Endodermal cell (in vitro differentiated cells): ENCODE measurements around the gene TBC1D16. TPM values are rescaled to one million over a fixed set of nuclear protein-coding genes. Genes with fewer than 3 reads are reported as not detected.

Source experiments
- DNase-seq: peaks from one replicate; pipeline ENCODE4 v3.0.0-alpha.2; 2017
- H3K27ac ChIP-seq: 2 replicates; pipeline ENCODE4 v1.5.1; 2013; ENCODE audit warnings: mild to moderate bottlenecking, low read depth, low read length, moderate library complexity
- H3K27me3 ChIP-seq: 2 replicates; pipeline ENCODE4 v1.6.1; 2013; ENCODE audit warnings: mild to moderate bottlenecking, low read length, moderate library complexity; ENCODE audit not compliant: insufficient read depth, control insufficient read depth, poor library complexity, severe bottlenecking
- H3K36me3 ChIP-seq: 2 replicates; pipeline ENCODE4 v1.7.0; 2013; ENCODE audit warnings: mild to moderate bottlenecking, low read length, moderate library complexity; ENCODE audit not compliant: control insufficient read depth, insufficient read depth
- H3K4me1 ChIP-seq: one replicate; pipeline ENCODE4 v1.7.0; 2013; ENCODE audit warnings: low read length; ENCODE audit not compliant: control insufficient read depth, insufficient read depth
- H3K4me3 ChIP-seq: 2 replicates; pipeline ENCODE4 v1.5.1; 2013; ENCODE audit warnings: mild to moderate bottlenecking, low read length, moderate library complexity
- H3K9ac ChIP-seq: 2 replicates; pipeline ENCODE4 v1.6.1; 2013; ENCODE audit warnings: mild to moderate bottlenecking, low read length, moderate library complexity; ENCODE audit not compliant: poor library complexity, severe bottlenecking; ENCODE audit errors: extremely low read depth
- H3K9me3 ChIP-seq: 2 replicates; pipeline ENCODE4 v1.6.1; 2013; ENCODE audit warnings: mild to moderate bottlenecking, low read length, moderate library complexity; ENCODE audit not compliant: control insufficient read depth
- H3K27ac Mint-ChIP-seq: 2 replicates; pipeline ENCODE4 v1.8.0; 2020; ENCODE audit warnings: mixed read lengths
- H3K27me3 Mint-ChIP-seq: 2 replicates; pipeline ENCODE4 v1.8.0; 2021; ENCODE audit warnings: mild to moderate bottlenecking, mixed read lengths; ENCODE audit not compliant: insufficient read depth
- H3K36me3 Mint-ChIP-seq: 2 replicates; pipeline ENCODE4 v1.8.0; 2020; ENCODE audit warnings: low read depth, mixed read lengths
- H3K4me1 Mint-ChIP-seq: 2 replicates; pipeline ENCODE4 v1.8.0; 2020; ENCODE audit warnings: mixed read lengths
- H3K4me3 Mint-ChIP-seq: 2 replicates; pipeline ENCODE4 v1.8.0; 2020; ENCODE audit warnings: mild to moderate bottlenecking, moderate library complexity, mixed read lengths
- H3K9me3 Mint-ChIP-seq: 2 replicates; pipeline ENCODE4 v1.8.0; 2020; ENCODE audit warnings: mild to moderate bottlenecking, mixed read lengths
- CTCF ChIP-seq: fragments of 200-600 bp; sonication (generic); conservative IDR thresholded peaks from 2 replicates; pipeline ENCODE4 v1.5.0; 2021; ENCODE audit warnings: antibody characterized with exemption, mild to moderate bottlenecking
- WGBS, 2 experiments: methylation state at CpG; one replicate each; pipeline versions ENCODE4 v1.1.5 to v1.1.7; 2013; ENCODE audit warnings: missing lambda C conversion rate in 2 of 2, mixed read lengths in 1 of 2; ENCODE audit not compliant: insufficient coverage in 1 of 2, insufficient read length in 1 of 2; 5-methylcytosine and 5-hydroxymethylcytosine counted together
- total RNA-seq, 2 donors: library from RNA; stranded (reverse); fragmentation: NEBNext Ultra II Directional in 1 of 2; extraction: Animal tissue kit (Norgen Biotek cat#: 25700) in 1 of 2; gene quantifications; 2 replicates in 1 of 2; 3 replicates in 1 of 2; pipeline ENCODE4 v1.2.1, GENCODE V29; 2021

Gene TBC1D16
- total RNA-seq, 2 donors from 2014 or later: 88.2 to 116 TPM

DNA sequence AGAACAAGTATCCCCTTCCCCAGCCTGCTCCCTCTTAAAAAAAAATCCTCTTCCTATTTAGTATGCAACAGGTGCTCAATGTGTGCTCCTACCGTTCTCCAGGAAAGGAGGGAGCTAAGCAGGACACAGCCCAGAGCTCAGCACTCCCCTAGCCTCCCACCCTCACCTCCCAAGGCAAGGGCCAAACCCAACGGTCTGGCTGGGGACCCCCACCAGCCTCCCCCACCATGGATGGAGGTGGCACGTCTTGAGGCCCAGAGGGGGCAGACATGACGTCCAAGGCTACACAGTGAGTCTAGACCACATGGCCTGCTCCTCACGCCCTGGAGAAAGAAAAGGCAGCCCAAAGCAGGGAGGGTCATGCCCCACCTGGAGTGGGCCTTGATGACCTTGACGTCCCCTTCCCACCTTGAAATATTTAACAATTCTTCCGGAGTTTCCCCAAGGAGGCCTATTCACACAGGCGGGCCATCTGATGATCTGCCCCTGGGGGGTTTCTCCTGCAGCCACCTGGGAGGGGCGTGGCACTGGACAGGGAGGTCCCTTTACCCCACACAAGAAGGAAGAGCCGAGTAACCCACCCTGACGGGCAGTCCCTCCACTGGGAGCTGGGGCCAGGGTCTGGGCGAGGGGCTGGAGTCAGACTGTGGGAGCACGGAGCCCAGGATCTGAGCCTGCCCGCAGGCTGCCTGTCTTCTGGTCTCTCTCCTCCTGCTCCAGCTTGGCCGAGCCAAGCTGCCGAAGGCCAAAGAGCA is 107.0 kb downstream of the TBC1D16 start:
- no peaks in the 10 kb centered on the region for H3K36me3 ChIP-seq
- peaks cover 16% of the 10 kb centered on the region for H3K27me3 Mint-ChIP-seq
- H3K36me3 Mint-ChIP-seq: no peaks in the 10 kb centered on the region
- H3K27ac Mint-ChIP-seq: no peak overlapping the region
- no peaks in the 10 kb centered on the region for H3K27me3 ChIP-seq
- no peak for TF ChIP-seq CTCF
- H3K27ac ChIP-seq: no peak overlapping the region
- peaks cover 31% of the 10 kb centered on the region for H3K4me1 Mint-ChIP-seq
- no peak for DNase-seq
- H3K9me3 ChIP-seq: no peaks in the 10 kb centered on the region
- H3K9me3 Mint-ChIP-seq: no peaks in the 10 kb centered on the region
- H3K4me3 ChIP-seq: no peak overlapping the region
- H3K4me1 ChIP-seq: peaks cover 27% of the 10 kb centered on the region
- WGBS, 2 experiments: 95 to 96% methylated on average over 13 to 16 of the region's 16 CpGs
- no peak overlapping the region for H3K4me3 Mint-ChIP-seq
- no peak overlapping the region for H3K9ac ChIP-seq

DNA sequence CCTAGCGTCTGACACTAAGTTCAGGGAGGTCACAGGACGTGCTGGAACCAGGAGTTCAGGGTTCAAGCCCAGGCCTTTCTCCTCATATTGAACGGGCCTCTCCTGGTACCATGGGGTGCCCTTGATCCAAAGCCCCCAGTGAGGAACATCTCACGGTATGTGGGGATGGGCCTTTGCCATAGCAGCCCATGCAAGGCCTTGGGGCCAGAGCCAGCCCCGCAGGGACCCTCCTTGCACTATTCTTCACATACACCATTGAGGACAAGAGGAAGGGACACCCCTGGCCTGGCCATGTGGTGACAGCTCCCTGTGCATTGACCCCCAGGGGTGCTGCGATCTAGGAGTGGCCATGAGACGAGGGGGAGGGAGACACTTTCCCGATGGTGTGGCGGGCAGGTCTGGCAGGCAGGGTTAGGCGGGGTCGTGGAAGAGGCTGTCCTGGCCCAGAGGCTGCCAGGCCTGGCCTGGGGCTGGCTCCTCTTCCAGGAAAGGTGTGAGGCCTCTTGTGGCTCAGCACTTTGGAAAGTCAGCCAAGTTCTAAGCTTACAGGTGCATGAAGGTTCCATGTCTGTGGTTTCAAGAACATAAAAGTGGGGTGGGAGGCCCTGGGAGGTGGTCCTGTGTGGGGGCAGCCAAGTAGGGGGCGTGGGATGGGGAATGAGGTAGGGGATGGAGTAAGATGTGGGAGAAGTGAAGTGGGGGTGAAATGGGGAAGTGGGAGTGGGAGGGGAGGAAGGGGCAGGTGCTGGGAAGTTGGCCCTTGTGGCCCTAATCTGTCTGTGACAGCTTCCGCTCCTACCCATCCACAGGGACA is 107.8 kb downstream of the TBC1D16 start:
- no peaks in the 10 kb centered on the region for H3K9me3 ChIP-seq
- no peak overlapping the region for H3K4me3 ChIP-seq
- no peak overlapping the region for H3K27ac Mint-ChIP-seq
- no peak overlapping the region for H3K4me3 Mint-ChIP-seq
- H3K9me3 Mint-ChIP-seq: no peaks in the 10 kb centered on the region
- no peaks in the 10 kb centered on the region for H3K36me3 Mint-ChIP-seq
- no peaks in the 10 kb centered on the region for H3K36me3 ChIP-seq
- no peak overlapping the region for H3K27ac ChIP-seq
- no peak for DNase-seq
- H3K4me1 ChIP-seq: peaks cover 27% of the 10 kb centered on the region
- H3K27me3 ChIP-seq: no peaks in the 10 kb centered on the region
- WGBS, 2 experiments: 91 to 94% methylated on average over 8 to 13 of the region's 13 CpGs
- H3K9ac ChIP-seq: no peak overlapping the region
- TF ChIP-seq CTCF: no peak
- H3K27me3 Mint-ChIP-seq: peaks cover 16% of the 10 kb centered on the region
- peaks cover 26% of the 10 kb centered on the region for H3K4me1 Mint-ChIP-seq

DNA sequence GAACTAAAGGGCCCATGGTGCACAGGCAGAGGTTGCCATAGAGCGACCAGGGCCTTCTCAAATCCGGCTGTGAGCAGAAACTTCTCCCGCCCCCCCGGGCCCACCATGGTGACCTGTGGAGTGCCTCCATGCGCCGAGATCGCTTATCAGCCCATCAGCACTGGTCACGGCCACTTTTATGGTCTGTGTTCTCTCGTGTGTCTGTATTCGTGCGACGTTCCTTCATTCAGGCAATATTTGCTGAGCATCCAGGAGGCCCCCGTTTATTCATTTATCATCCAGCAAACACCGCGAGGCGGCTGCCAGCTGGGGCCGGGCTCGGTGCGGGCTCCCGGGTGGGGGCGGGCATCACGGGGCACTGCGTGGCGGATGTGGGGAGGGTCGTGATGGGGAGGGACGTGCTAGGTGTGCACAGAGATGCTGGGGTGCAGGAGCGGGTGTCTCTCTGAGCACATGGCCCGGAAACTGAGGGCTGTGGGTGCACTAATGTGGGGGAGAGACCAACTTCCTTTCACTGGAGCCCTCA is 108.5 kb downstream of the TBC1D16 start:
- Histone ChIP-seq H3K36me3 (no peaks in the 10 kb centered on the region), H3K27me3 (no peaks in the 10 kb centered on the region), H3K9ac (no peak overlapping the region), H3K9me3 (no peaks in the 10 kb centered on the region), H3K27ac (no peak overlapping the region), H3K4me3 (no peak overlapping the region), H3K4me1 (peaks cover 27% of the 10 kb centered on the region)
- peaks cover 21% of the 10 kb centered on the region for H3K4me1 Mint-ChIP-seq
- H3K36me3 Mint-ChIP-seq: no peaks in the 10 kb centered on the region
- H3K27ac Mint-ChIP-seq: no peak overlapping the region
- H3K9me3 Mint-ChIP-seq: no peaks in the 10 kb centered on the region
- no peak for TF ChIP-seq CTCF
- no peak for DNase-seq
- H3K4me3 Mint-ChIP-seq: no peak overlapping the region
- 94 to 96% methylated on average over 22 to 28 of the region's 28 CpGs for WGBS, 2 experiments
- H3K27me3 Mint-ChIP-seq: peaks cover 13% of the 10 kb centered on the region
